Activated T-helper 2 cell treated with anti-CD3 and anti-CD28 coated beads, Interferon-gamma antibody, Interleukin-2, Interleukin-4, amounts not matched to agents 10 μg/mL and 5 μg/mL and 100 μg/mL, durations not matched to agents 14 hours and 24 hours and 36 hours (primary cell): ENCODE results near the gene SLC9A2. TPM values are rescaled to one million over a fixed set of nuclear protein-coding genes. Genes with fewer than 3 reads are reported as not detected.

Experiments
- DNase-seq: peaks from one replicate; pipeline ENCODE4 v3.0.0; 2021; ENCODE audit warnings: low spot score
- H3K27ac Mint-ChIP-seq: one replicate; pipeline ENCODE4 v1.8.0; 2021; ENCODE audit warnings: mixed read lengths
- H3K27me3 Mint-ChIP-seq: one replicate; pipeline ENCODE4 v1.8.0; 2021; ENCODE audit warnings: low read depth, mixed read lengths
- H3K36me3 Mint-ChIP-seq: one replicate; pipeline ENCODE4 v1.8.0; 2021; ENCODE audit warnings: low read depth, mixed read lengths
- H3K4me1 Mint-ChIP-seq: one replicate; pipeline ENCODE4 v1.8.0; 2021; ENCODE audit warnings: low read depth, mixed read lengths
- H3K4me3 Mint-ChIP-seq: one replicate; pipeline ENCODE4 v1.8.0; 2021; ENCODE audit warnings: low read depth, mild to moderate bottlenecking, moderate library complexity, mixed read lengths
- H3K9me3 Mint-ChIP-seq: one replicate; pipeline ENCODE4 v1.8.0; 2021; ENCODE audit warnings: mixed read lengths
- intact Hi-C: fragments of 100-400 bp; cut with micrococcal nuclease; formaldehyde crosslinking; loops from one replicate; pipeline ENCODE4 v1.15.1; 2023
- total RNA-seq: library from RNA; stranded (reverse); gene quantifications from 2 replicates; pipeline ENCODE4 v1.2.3, GENCODE V29; 2022

The SLC9A2 gene
- total RNA-seq, 1 donor from 2014 or later, result not detected

DNA sequence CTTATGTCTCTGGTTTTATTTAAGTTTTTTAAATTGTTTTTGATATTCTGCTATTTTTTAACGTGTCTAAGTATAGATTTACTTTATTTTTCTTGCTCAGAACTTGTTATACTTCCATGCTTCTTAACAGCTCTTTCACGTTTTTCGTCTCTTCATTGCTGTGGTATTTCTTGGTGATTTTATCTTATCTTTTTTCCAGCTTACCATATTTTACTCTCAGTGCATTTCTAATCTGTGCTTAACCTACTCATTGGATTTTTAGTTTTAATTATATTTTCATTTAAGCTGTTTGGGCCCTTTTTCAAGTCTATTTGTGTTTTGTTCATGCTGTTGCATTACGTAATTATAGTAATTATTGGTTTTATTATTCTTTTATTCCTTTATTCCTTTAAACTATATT is 11.1 kb downstream of the SLC9A2 start:
- Mint-ChIP-seq H3K4me3 (no peak overlapping the region), H3K27ac (no peak overlapping the region), H3K9me3 (no peaks in the 10 kb centered on the region), H3K27me3 (peaks cover 13% of the 10 kb centered on the region), H3K4me1 (peaks cover 3% of the 10 kb centered on the region), H3K36me3 (no peaks in the 10 kb centered on the region)
- DNase-seq, result no peak
- intact Hi-C loops, result no loop called here

DNA sequence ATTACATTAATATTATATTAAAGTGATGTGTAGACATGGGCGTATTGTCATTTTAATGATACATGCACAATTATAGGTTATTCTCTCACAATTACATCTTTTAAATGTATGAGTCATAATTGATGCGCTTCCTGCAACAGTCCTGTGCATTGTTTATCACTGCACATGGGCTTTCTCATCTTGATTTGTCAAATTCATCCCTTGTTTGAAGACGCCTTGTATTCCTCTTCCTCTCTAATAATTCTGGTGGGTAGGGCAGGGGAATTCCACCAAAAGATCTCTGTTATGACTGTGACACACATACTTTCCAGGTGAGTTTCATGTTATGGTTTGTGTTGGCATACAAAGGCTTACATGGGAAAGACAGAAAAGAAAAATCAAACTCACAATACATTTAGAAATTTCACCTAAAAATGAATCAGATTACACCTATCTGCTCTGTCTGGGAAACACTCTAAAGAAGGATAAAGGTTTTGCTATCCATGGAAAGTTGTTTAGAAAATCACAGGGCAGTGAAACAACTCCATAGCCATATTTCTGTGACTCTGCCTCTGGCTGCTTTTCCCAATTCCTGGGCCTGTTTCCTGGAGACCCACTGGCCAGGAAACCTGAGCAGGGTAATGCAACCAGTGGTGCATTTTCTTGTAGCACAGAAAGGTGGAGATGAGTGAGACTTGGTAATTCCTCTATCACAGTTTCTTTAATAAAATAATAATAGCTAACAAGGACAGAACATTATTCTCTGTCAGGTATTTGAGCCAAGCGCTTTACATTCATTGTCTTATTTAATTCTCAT is 13.2 kb downstream of the SLC9A2 start:
- Mint-ChIP-seq H3K4me1 (peaks cover 3% of the 10 kb centered on the region), H3K9me3 (no peaks in the 10 kb centered on the region), H3K27ac (no peak overlapping the region), H3K36me3 (no peaks in the 10 kb centered on the region), H3K27me3 (peaks cover 10% of the 10 kb centered on the region), H3K4me3 (no peak overlapping the region)
- no peak for DNase-seq
- intact Hi-C loops, result no loop called here

DNA sequence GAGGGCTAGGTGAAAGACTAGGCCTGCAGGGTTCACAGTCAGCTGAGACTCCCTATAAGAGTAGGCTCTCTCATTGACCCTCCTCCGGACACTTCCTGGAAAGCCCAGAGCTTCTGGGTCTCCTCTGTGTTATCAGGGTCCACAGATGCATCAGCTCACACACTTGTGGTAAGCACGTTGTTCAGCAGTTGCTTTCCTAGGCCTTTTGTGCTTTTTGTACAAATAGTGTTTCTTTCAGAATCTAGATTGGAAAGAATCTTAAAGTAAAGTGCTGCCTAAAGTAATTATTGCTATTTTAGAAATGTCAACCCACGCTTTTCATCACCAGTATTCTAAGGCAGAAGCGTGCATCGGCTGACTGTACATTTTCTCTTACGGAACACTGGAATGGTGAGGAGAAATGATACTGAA is 15.5 kb downstream of the SLC9A2 start:
- H3K27ac Mint-ChIP-seq, result no peak overlapping the region
- no peak for DNase-seq
- peaks cover 11% of the 10 kb centered on the region for H3K27me3 Mint-ChIP-seq
- H3K36me3 Mint-ChIP-seq, result no peaks in the 10 kb centered on the region
- H3K9me3 Mint-ChIP-seq, result no peaks in the 10 kb centered on the region
- peaks cover 3% of the 10 kb centered on the region for H3K4me1 Mint-ChIP-seq
- intact Hi-C loops, result no loop called here
- H3K4me3 Mint-ChIP-seq, result no peak overlapping the region

DNA sequence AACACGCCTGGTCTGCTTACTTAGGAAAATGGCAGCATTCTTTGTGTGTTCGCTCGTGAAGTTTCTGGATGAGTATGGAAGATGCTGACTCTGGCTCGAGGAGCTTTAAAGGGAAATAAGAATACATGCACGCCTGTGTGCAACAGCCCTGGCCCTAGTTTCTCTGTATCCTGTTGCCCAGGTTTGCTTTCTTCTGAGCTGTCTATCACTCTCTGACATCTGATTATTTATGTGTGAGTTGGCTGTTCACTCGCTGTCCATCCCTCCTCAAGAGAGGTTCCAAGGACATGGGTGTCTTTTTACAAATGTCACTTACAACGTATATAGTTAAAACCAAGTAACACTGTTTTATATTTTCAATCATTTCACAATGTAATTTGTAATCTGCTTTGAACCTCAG is 16.0 kb downstream of the SLC9A2 start:
- intact Hi-C loops, result no loop called here
- Mint-ChIP-seq H3K27me3 (peaks cover 10% of the 10 kb centered on the region), H3K27ac (no peak overlapping the region), H3K4me3 (no peak overlapping the region), H3K9me3 (no peaks in the 10 kb centered on the region), H3K36me3 (no peaks in the 10 kb centered on the region), H3K4me1 (peaks cover 3% of the 10 kb centered on the region)
- DNase-seq, result no peak

DNA sequence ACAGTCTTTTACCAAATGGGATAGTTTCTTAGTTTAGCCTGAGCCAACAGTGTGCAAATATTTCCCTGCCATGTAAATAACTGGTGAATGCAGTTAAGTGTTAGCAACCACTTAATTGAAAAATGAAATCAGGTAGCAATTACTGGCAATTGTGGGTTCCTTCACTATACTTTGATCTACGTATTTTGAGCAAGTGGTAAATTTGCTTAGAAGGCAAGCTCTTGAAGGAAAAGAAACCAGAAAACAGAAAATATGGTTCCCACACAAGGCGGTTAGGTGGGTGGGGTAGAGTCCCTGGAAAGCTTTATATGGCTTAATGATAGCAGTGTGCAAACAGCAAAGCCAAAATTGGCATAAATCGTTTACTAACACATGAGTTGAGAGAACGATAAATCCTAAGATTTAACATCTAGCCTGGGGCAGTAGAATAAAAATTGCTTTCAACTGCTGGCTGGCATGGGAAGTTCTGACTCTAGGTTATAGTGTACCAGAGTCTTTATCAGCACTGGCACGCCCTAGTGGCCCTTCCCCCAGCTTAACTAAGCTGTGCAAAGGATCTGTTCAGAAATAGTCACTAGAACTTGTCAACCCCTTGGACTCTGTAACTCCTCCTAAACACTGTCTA is 17.0 kb downstream of the SLC9A2 start:
- DNase-seq, result no peak
- no peaks in the 10 kb centered on the region for H3K36me3 Mint-ChIP-seq
- intact Hi-C loops, result no loop called here
- peaks cover 3% of the 10 kb centered on the region for H3K4me1 Mint-ChIP-seq
- no peak overlapping the region for H3K4me3 Mint-ChIP-seq
- no peaks in the 10 kb centered on the region for H3K9me3 Mint-ChIP-seq
- peaks cover 8% of the 10 kb centered on the region for H3K27me3 Mint-ChIP-seq
- H3K27ac Mint-ChIP-seq, result no peak overlapping the region

DNA sequence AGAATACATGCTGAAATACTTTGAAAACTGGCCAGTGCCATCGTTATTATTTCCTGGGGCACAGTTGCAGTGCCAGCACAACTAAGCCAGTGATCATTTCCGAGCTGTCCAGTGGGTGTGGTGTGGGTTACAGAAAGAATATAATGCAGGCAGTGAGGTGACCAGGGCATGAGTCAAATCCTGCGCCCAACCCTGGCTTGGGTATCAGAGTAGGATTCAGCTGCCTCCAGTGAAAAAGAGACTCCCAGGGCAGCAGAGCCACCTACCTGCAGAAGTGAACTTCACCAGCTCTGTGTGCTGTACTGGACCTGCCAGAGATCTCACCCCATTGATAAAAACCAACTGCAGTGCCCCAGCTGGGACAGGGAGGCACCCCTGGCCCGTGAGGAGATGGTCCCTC is 18.0 kb downstream of the SLC9A2 start:
- H3K36me3 Mint-ChIP-seq, result no peaks in the 10 kb centered on the region
- H3K4me3 Mint-ChIP-seq, result no peak overlapping the region
- peaks cover 8% of the 10 kb centered on the region for H3K27me3 Mint-ChIP-seq
- intact Hi-C loops, result no loop called here
- H3K4me1 Mint-ChIP-seq, result peaks cover 3% of the 10 kb centered on the region
- H3K9me3 Mint-ChIP-seq, result no peaks in the 10 kb centered on the region
- no peak for DNase-seq
- H3K27ac Mint-ChIP-seq, result no peak overlapping the region

DNA sequence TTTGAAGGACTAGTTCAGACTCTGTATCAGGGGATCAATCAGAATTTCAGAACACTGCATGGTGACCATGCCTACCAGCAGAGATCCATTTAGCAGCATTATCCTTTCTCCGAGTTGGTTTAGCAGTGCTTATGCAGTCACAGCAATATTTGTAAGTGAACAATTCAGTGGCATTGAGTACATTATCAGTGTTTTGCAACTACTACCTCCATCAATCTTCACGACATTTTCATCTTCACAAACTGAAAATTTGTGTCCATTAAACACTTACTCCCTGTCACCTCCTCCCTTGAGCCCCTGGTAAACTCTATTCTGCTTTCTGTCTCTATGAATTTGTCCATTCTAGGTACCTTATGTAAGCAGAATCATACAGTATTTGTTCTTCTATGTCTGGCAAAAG is 20.1 kb downstream of the SLC9A2 start:
- Mint-ChIP-seq H3K27me3 (peaks cover 10% of the 10 kb centered on the region), H3K9me3 (no peaks in the 10 kb centered on the region), H3K4me1 (no peaks in the 10 kb centered on the region), H3K4me3 (no peak overlapping the region), H3K27ac (no peak overlapping the region), H3K36me3 (no peaks in the 10 kb centered on the region)
- intact Hi-C loops, result no loop called here
- no peak for DNase-seq

DNA sequence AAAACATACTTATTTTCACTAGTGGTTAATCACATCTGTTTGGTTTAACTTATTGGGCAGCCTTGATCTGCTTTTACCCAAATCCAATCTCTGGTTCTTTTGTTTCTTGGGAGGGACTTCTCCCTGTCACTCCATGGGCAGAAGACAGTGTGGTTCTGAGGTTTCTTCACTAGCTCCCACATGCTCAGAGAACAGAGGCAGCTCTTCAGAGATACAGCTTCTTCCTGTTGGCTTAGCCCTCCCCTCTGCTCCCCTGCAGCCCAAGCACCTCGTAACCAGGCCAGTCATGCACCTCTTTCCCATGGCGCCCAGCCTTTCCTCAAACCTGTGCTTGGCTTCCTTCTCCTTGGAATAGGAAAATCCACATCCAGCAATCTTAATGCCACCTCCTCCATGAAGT is 32.8 kb downstream of the SLC9A2 start:
- Mint-ChIP-seq H3K36me3 (no peaks in the 10 kb centered on the region), H3K4me3 (no peak overlapping the region), H3K27me3 (peaks cover 20% of the 10 kb centered on the region), H3K9me3 (no peaks in the 10 kb centered on the region), H3K27ac (no peak overlapping the region), H3K4me1 (no peaks in the 10 kb centered on the region)
- DNase-seq, result no peak
- intact Hi-C loops, result no loop called here

DNA sequence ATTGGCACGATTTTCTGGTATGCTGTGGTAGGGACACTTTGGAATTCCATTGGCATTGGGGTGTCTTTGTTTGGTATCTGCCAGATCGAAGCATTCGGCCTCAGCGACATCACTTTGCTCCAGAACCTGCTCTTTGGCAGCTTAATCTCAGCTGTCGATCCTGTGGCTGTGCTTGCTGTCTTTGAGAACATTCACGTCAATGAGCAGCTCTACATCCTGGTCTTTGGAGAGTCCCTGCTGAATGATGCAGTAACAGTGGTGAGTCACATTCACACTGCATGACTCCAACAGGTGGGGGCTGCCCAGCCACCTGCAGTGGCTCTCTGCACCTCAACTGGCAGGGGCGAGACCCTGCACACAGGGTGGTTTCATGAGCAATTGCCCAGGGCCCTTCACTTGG is 38.4 kb downstream of the SLC9A2 start:
- peaks cover 11% of the 10 kb centered on the region for H3K4me1 Mint-ChIP-seq
- H3K4me3 Mint-ChIP-seq, result no peak overlapping the region
- peaks cover 3% of the 10 kb centered on the region for H3K27me3 Mint-ChIP-seq
- H3K36me3 Mint-ChIP-seq, result no peaks in the 10 kb centered on the region
- H3K9me3 Mint-ChIP-seq, result no peaks in the 10 kb centered on the region
- H3K27ac Mint-ChIP-seq, result no peak overlapping the region
- DNase-seq, result no peak
- intact Hi-C loops, result no loop called here

DNA sequence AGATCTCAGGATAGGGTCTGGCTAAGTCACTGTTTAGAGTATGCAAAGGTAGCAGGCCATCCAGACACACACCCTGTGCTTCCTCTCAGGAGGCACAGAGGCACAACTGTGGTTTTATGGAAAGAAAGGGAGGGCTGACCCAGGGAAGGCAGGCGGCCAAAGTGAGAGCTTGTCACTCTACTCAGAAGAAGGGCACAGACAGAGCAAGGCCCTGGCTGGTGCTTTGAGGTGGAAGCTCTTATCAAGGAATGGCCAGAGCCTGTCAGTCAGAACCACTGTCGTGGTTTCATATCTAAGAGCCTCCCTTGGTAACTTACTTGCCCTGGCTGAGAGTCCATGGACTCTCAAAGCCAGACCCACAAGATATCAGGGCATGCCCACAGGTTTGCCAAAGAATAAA is 40.7 kb downstream of the SLC9A2 start:
- no peak overlapping the region for H3K27ac Mint-ChIP-seq
- intact Hi-C loops, result no loop called here
- no peak overlapping the region for H3K4me3 Mint-ChIP-seq
- H3K9me3 Mint-ChIP-seq, result no peaks in the 10 kb centered on the region
- H3K27me3 Mint-ChIP-seq, result no peaks in the 10 kb centered on the region
- peaks cover 27% of the 10 kb centered on the region for H3K4me1 Mint-ChIP-seq
- no peak for DNase-seq
- H3K36me3 Mint-ChIP-seq, result no peaks in the 10 kb centered on the region

DNA sequence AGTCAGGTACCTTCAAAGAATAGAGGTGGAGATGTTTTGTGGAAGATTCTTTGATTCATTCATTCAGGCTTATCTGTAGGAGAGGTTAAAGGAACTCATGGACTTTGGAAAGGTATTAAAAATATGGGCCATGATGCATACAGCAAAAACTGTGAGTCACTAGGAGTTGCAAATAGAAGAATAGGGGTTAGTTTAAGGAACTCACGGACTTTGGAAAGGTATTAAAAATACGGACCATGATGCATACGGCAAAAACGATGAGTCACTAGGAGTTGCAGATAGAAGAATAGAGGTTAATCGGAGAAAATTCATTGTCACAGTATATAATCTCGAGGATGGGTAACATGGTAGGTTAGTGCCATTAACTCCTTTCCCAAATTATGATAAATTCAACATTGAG is 41.2 kb downstream of the SLC9A2 start:
- no peaks in the 10 kb centered on the region for H3K27me3 Mint-ChIP-seq
- H3K27ac Mint-ChIP-seq, result no peak overlapping the region
- no peaks in the 10 kb centered on the region for H3K36me3 Mint-ChIP-seq
- intact Hi-C loops, result no loop called here
- peaks cover 27% of the 10 kb centered on the region for H3K4me1 Mint-ChIP-seq
- no peaks in the 10 kb centered on the region for H3K9me3 Mint-ChIP-seq
- DNase-seq, result no peak
- no peak overlapping the region for H3K4me3 Mint-ChIP-seq

DNA sequence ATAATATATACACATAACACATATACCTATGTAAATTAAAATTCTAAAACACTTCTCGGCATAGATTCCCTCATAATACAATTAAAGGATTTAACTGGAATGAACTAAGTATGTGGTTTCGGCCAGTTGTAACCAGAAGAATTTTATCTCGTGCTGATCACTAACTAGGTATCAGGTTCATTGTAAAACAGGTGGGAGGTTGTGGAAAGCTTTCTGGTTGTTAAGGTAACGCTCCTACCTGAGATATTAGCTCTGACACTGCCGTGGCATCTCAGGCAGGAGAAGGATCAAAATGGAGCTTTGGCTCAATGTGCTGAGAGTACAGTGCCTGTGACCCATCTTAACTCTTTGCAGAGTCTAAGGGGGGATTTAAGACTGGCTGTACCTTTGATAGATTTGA is 42.5 kb downstream of the SLC9A2 start:
- Mint-ChIP-seq H3K9me3 (no peaks in the 10 kb centered on the region), H3K27me3 (no peaks in the 10 kb centered on the region), H3K27ac (no peak overlapping the region), H3K36me3 (no peaks in the 10 kb centered on the region), H3K4me3 (no peak overlapping the region), H3K4me1 (peaks cover 27% of the 10 kb centered on the region)
- intact Hi-C loops, result no loop called here
- DNase-seq, result no peak

DNA sequence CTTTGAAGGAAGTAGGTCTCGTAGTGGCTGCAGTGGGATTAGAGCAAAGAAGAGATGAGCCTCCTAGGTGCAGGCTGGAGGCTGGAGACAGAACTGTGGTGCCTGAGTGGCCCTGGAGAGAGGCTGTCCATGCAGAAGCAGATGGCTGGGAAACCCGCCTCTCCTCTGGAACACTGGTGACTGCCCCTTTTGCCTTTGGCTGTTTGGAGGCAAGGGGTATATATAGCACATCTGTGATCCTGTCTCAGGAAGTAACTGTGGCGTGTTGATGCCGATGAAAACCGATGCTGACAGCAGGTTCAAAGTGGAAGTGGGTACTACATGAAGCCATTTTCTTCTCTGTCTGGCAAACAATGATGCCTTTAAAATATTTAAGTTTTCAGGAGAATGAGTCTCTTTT is 43.5 kb downstream of the SLC9A2 start:
- intact Hi-C loops, result no loop called here
- peaks cover 23% of the 10 kb centered on the region for H3K4me1 Mint-ChIP-seq
- no peak overlapping the region for H3K27ac Mint-ChIP-seq
- no peak overlapping the region for H3K4me3 Mint-ChIP-seq
- H3K9me3 Mint-ChIP-seq, result no peaks in the 10 kb centered on the region
- H3K36me3 Mint-ChIP-seq, result no peaks in the 10 kb centered on the region
- H3K27me3 Mint-ChIP-seq, result no peaks in the 10 kb centered on the region
- DNase-seq, result no peak
